Measurements from ENCODE around the gene PAX5. TPM values are rescaled to one million over a fixed set of nuclear protein-coding genes. Genes with fewer than 3 reads are reported as not detected.
A peak's percentile ranks its signal among the peaks of the same experiment; 100 is the strongest.

Gene PAX5
- total and polyA plus RNA-seq, 2 of the 13 experiments (the other 11 are each of a cell fraction or from before 2014, with no cell fraction given), result not detected

GRCh38 chr9:36864491-36865410, 169.3 kb downstream of the PAX5 start:
- FAIRE-seq (no peak), DNase-seq (ENCODE audit: low spot score) (no peak), ATAC-seq (no peak)
- H3K36me3 ChIP-seq (replicated peaks in 1 of 2; ENCODE audit: control insufficient read depth in 1 of 2, insufficient read depth in 2 of 2, low read length in 2 of 2), result no peaks in the 10 kb centered on the region
- H3K79me2 ChIP-seq (ENCODE audit: insufficient read depth, low read length), result no peaks in the 10 kb centered on the region
- in situ Hi-C loops (cut with HindIII; ENCODE audit: extremely low pct_ligation_motif_present, low pct_unique_long_range_greater_than_20kb), result no loop called here
- WGBS (ENCODE audit: low lambda C conversion rate), result 66% methylated on average over 18 of the region's 31 CpGs
- no peak overlapping the region for H3K4me2 ChIP-seq (ENCODE audit: low read depth, low read length)
- H3K9me3 ChIP-seq (ENCODE audit: low read length), result no peaks in the 10 kb centered on the region
- intact Hi-C loops (cut with micrococcal nuclease; ENCODE audit: unreplicated experiment), result loop anchor here (5.0 kb wide), 1 partner anchor 553 kb away; no protein-coding TSS in a partner anchor
- peaks cover 2 to 51% of the 10 kb centered on the region in 2 experiments; a peak in 3 of 5 replicates for H3K27me3 ChIP-seq (ENCODE audit: control insufficient read depth in 1 of 2, insufficient read depth in 2 of 2, low read length in 2 of 2)
- peaks cover 56% of the 10 kb centered on the region for H3K4me1 ChIP-seq (ENCODE audit: insufficient read depth, low read length)
- TF ChIP-seq ZFP1 (CRISPR knock-in tag; IDR thresholded peaks at IDR 0.05) (no peak), EED (CRISPR knock-in tag; IDR thresholded peaks at IDR 0.05) (no peak)
- H2AFZ ChIP-seq (ENCODE audit: low read length), result no peak overlapping the region
- H3K9ac ChIP-seq (ENCODE audit: insufficient read depth, low read depth, low read length), result no peak overlapping the region
- CTCF ChIA-PET (ENCODE audit: low intra/inter-chr PET ratio, low total read pairs), result no interaction called here
- BruUV-seq (replicated peaks), result no TSS peak
- H3K4me3 ChIP-seq (replicated peaks in 1 of 3; ENCODE audit: insufficient read depth in 1 of 3, low read depth in 2 of 3, low read length in 3 of 3), result no peak overlapping the region
- H4K20me1 ChIP-seq (ENCODE audit: insufficient read depth, low read length), result no peaks in the 10 kb centered on the region
- POLR2A ChIA-PET, result no interaction called here
- H3K27ac ChIP-seq (ENCODE audit: extremely low read length, insufficient read depth, low read length), result no peak overlapping the region

- intact Hi-C loops (cut with micrococcal nuclease; ENCODE audit: unreplicated experiment) (no loop called here), in situ Hi-C loops (cut with HindIII; ENCODE audit: extremely low pct_ligation_motif_present, low pct_unique_long_range_greater_than_20kb) (no loop called here)
- ATAC-seq (peak; percentile 76), DNase-seq (ENCODE audit: low spot score) (peak; percentile 46), FAIRE-seq (peak; percentile 40)
- H3K36me3 ChIP-seq (replicated peaks in 1 of 2; ENCODE audit: control insufficient read depth in 1 of 2, insufficient read depth in 2 of 2, low read length in 2 of 2), result no peaks in the 10 kb centered on the region
- POLR2A ChIA-PET, result no interaction called here
- H3K9ac ChIP-seq (ENCODE audit: insufficient read depth, low read depth, low read length), result no peak overlapping the region
- 8% methylated on average over 10 of the region's 21 CpGs for WGBS (ENCODE audit: low lambda C conversion rate)
- peaks cover 2 to 65% of the 10 kb centered on the region in 2 experiments; a peak in 3 of 5 replicates for H3K27me3 ChIP-seq (ENCODE audit: control insufficient read depth in 1 of 2, insufficient read depth in 2 of 2, low read length in 2 of 2)
- CTCF ChIA-PET (ENCODE audit: low intra/inter-chr PET ratio, low total read pairs), result interaction anchor here (1.3 to 2.0 kb wide), 2 partner anchors 10 to 11 kb away, joined by 4 to 6 read pairs; no protein-coding TSS in a partner anchor
- no peak overlapping the region for H3K27ac ChIP-seq (ENCODE audit: extremely low read length, insufficient read depth, low read length)
- no peaks in the 10 kb centered on the region for H3K9me3 ChIP-seq (ENCODE audit: low read length)
- H3K4me1 ChIP-seq (ENCODE audit: insufficient read depth, low read length), result peaks cover 35% of the 10 kb centered on the region
- H3K79me2 ChIP-seq (ENCODE audit: insufficient read depth, low read length), result no peaks in the 10 kb centered on the region
- H4K20me1 ChIP-seq (ENCODE audit: insufficient read depth, low read length), result no peaks in the 10 kb centered on the region
- no peak overlapping the region for H3K4me3 ChIP-seq (replicated peaks in 1 of 3; ENCODE audit: insufficient read depth in 1 of 3, low read depth in 2 of 3, low read length in 3 of 3)
- H2AFZ ChIP-seq (ENCODE audit: low read length), result no peak overlapping the region
- 0 out of 2 replicates have a peak overlapping the region, but pooled peaks have one; percentile 9 for H3K4me2 ChIP-seq (ENCODE audit: low read depth, low read length)
- BruUV-seq (replicated peaks), result no TSS peak
- TF ChIP-seq ZNF687 (CRISPR knock-in tag; IDR thresholded peaks at IDR 0.05), result peak; percentile 21; the same call in 1 of the 2 replicates
- TF ChIP-seq SOX6 (IDR thresholded peaks at IDR 0.05), result no peak
- peak; percentile 17; the same call in 1 of the 2 replicates for TF ChIP-seq SOX6 (CRISPR knock-in tag; IDR thresholded peaks at IDR 0.05)
- TF ChIP-seq SMC3 (IDR thresholded peaks at IDR 0.05; ENCODE audit: low read length), result peak; percentile 59
- TF ChIP-seq TFDP2 (CRISPR knock-in tag; IDR thresholded peaks at IDR 0.05), result peak; percentile 39; the same call in 1 of the 2 replicates
- TF ChIP-seq ZNF292 (CRISPR knock-in tag; IDR thresholded peaks at IDR 0.05; ENCODE audit: borderline replicate concordance, low read depth), result no peak
- no peak for TF ChIP-seq GABPA (IDR thresholded peaks at IDR 0.05; ENCODE audit: low read depth, low read length)
- TF ChIP-seq GABPA (CRISPR knock-in tag; IDR thresholded peaks at IDR 0.05; ENCODE audit: low read depth), result no peak
These were observed 171.6 kb downstream of the PAX5 start for GRCh38 chr9:36862206-36863145.

Measured in HepG2 (cell line).